ENCODE data around the gene ZNF488.
"Not testable (repeated sequence)": the region's sequence is repeated elsewhere in the genome, so short reads cannot be mapped to it uniquely, and the experiment has no call there.

Gene ZNF488

DNA sequence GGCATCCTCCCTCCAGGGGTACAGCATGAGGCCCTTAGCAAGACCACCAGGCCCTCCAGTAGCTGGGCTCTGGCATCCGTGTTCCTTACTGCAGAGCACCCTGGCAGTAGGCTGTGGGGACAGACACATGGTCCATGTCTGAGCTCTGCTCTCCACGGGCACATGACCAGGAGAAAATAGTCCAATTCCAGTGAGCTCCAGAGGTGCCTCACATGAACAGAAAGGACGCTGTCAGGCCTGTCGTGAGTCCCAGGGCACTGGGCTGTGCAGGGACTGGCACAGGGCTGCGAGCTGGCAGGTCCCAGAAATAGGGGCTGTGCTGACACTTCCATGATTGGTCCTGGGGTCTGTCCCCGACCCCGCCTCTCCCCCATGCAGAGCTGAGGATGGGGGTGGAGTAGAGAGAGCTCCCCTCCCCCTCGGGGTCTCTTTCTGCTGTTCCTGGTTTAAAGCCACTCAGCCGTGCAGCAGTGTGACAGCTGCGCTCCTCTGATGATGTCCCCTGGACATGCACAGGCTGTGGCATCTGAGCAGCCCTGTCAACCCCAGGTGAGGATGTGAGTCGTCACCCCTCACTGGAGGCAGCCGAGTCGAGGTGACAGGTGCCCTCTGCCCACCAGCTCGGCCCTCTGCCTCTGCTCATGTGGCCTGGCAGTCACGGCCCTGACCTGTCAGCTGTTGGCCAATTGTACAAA, 25.2 kb upstream of the ZNF488 start:
- no peak for DNase-seq

DNA sequence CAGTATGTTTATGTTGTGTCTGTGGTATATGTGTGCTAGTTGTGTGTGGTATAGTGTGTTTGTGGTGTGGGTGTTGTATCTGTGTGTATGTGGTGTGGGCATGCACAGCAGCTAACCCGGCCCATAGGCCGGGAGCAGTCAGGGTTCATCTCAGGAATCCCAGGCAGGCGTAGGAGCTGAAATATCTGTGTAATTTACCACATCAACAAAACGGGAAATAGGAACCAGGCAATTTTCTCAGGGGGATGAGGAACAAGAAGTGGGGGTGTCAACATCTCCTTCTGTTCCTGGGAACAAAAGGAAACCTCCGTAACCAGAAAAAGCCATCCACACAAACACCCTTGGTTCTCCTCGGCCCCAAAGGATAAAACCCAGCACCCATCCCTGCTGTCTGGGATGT, 24.5 kb upstream of the ZNF488 start:
- DNase-seq = no peak

DNA sequence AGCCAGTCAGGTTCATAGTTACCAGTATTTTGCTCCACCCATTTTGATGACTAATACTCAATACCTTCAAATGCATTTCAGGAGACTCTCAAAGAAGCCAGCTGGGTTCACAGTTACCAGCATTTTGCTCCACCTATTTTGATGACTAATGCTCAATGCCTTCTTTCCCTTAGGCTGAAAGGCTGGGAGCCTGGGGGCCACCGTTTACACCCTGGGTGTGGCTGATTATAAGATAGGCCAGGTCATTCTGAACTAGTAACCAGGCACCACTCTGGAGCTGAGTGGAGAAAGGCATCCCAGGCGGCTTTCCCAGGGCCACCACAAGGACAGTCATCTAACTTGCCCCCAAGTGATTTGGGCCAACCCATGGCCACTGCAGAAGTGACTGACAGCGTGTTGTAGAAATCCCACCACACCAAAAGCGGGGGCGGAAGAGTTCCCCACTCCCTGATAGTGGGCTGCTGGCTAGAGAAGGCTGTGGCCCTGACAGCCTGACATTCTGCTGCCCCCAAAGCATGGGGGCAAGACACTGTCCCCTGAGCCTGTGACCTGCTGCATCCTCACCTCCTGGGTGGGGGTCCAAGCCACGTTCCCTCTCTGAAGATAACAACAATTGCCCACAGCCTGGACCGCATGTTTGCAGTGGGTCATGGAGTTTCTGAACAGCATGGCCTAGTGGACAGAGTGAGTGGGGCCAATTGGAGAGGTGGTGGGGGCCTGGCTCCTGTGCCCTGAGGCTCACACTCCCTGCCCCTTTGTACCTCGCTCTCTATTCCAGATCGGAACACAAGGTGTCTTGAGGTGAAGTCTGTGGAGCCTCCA, 23.0 kb upstream of the ZNF488 start:
- DNase-seq = no peak

DNA sequence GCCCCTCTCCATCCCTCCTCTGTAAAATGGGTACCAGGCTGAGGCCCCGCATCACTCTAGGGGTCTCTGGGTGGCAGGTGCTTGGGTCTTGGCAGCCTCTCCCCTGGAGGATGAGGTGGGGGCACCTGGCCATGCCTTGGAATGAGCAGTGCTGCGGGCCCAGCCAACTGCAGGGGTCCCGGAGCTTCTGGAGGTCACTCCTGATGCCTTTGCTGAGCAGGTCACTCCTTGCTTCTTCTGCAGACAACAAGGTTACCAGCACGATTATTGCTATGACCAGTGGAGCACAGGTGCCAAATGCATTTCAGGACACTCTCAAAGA, 22.4 kb upstream of the ZNF488 start:
- DNase-seq = no peak

DNA sequence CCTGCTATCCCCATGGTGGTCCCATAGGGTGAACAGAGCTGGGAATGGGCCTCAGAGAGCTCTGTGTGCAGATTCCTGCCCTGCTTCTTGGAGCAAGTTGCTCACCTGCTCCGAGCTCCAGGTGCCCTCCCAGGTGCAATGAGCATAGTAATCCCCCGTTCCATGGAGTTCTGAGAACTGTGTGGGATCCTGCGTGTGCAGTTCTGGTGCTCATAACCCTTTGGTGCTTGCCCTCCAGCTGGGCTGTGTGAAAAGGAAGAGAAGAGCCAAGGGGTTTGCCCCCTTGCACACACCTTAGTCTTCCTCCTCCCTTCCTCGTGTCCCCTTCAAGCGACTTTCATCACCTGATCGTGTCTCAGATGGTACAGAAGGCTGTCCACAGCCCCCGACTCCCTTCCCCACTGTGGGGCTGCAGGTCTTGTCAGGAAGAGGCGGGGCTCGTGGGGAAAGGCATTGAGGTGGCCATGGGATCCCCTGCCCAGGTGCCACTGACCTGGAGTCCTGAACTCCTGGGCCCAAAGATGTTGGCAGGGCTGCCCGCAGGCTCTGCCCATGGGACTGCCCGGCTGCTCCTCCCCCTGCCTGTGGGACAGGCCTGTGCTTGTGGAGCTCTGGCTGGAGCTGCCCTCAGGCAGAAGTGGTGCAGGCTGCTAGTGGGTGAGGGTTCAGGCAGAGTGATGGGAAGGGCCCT, 21.9 kb upstream of the ZNF488 start:
- DNase-seq = no peak

DNA sequence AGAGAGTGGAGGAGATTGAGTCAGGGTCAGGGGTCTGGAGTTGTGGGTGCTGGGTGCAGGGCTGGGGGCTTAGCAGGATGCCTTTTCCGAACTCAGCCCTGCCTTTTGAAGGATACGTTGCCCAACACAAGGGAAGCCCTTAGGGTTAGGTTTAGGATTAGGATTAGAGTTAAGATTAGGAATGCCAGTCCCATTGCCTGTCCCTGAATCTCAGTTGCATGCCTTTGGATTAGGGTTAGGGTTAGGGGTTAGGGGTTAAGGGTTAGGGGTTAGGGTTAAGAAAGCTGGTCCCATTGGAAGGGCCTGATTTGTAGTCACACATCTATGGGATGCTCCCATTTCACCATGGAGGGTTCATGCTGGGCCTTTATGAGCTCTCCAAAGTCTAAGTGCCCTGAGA, 20.8 kb upstream of the ZNF488 start:
- DNase-seq = no peak

DNA sequence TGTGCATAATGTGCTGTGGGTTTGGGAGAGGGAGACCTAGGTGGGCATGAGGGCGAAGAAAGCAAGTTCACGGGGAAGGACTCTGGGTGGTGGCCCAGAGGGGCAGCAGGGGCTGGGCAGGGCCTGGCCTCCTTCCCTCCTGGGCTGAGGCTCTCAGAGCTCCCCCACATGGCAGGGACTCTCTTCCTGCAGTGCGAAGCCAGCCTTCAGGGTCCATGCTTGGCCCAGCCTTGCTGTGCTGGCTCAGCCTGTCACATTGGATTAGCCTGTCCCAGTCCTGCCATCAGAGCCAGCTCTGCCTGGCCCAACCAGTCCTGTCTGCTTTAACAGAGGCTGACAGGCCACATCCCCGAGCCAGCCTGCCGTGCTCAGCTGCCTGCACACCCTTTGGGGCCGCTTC, 20.4 kb upstream of the ZNF488 start:
- no peak for DNase-seq

DNA sequence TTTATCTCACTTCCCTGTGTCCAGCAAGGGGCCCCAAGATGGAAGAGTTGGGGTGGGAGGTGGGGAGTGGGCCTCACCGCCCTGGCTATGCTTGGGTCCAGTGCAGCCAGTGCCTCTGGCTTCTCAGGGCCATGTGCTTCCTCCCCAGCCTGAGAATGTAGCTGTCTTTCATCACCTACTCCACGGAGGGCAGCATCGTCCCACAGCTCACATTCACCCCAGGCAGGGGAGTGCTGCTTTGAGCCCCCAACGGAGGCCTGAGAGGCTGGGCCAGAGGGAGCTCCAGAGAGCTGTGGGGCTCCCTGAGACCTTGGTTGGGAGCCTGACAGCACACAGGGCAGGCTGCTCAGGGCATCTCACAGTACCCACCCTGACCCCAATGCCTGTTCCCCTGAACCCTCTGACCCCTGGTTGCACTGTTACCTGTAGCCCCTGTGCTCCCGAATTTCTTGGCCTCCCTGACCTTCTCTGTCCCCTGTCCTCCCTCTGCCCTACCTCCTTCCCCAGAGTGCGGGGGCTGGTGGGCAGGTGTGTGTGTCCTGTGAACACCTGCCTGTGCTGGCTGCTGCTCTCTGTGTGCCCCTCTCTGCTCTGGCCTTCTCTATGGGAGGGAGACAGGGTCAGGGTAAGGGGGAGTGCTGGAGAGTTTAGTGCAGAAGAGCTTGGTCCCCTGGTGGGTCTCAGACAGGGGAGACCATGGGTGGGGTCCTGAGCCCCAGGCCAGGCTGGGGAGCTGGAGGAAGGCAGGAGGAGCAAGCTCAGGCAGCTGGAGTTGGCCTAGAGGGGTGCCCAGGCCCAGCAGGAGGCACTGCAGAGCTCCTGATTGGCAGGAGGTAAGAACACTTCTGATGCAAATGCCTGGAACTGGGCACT, 19.6 kb upstream of the ZNF488 start:
- no peak for DNase-seq

DNA sequence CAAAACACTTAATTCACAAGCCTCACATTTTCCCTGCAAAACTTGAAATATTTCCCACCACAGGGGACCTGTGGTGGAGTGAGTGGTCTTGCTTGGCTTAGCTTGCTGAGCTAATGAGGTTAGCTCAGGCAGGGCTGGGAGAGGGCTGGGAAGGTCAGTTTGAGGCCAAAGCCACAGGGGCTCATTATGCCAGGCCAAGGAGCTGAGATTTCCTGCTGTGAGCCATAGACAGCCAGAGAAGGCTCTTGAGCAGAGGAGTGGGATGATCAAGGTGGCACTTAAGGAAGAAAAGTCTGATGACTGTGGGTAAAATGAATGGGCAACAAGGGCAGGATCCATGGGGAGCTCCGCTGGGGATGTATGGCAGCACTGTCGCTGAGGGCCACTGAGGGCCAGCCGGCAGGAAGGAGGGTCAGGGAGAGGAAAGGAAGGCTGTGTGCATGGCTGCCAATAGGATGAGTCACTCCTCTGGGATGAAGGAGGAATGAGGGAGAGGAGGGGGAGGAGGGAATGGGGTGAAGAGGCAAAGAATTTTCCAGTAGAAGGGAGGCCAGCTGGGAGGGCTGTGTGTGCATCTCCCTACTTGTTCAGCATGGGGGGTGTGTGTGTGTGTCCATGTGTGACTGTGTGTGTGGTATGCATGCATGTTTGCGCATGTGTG, 18.7 kb upstream of the ZNF488 start:
- no peak for DNase-seq

DNA sequence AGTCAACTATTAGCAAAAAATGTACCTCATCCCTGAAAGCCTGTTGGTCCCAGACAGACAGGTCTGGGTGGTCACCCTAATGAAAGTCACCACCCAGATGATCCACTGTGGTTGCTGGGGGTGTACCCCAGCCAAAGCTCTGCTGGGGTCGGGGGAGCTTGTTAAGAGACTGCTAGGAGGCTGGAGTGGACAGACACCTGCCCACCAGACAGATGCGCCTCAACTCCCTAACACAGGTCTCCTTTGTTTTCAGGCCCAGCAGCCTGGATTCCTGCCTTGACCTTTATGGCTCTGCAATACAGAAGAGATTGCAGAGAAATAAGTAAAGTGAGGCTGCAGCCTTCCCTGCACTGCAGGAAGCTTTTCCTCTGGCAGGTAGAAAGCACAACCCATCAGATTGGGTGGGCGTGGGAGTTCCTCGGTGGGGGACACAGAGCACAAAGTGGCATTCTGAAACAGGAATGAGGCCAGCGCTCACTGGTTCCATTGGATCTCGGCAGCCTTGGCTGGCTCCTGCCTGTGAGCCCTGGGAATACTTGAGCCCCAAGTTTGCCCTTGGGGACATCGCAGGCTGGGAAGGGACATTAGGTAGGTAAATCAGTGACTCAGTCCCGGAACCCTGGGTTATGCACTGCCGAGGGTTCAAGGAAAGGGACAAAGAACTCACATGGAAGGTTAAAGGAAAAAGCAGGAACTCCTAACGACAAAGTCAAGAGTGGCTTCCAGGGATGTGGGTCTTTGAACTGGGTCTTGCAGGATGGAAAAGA, 18.0 kb upstream of the ZNF488 start:
- DNase-seq = no peak

DNA sequence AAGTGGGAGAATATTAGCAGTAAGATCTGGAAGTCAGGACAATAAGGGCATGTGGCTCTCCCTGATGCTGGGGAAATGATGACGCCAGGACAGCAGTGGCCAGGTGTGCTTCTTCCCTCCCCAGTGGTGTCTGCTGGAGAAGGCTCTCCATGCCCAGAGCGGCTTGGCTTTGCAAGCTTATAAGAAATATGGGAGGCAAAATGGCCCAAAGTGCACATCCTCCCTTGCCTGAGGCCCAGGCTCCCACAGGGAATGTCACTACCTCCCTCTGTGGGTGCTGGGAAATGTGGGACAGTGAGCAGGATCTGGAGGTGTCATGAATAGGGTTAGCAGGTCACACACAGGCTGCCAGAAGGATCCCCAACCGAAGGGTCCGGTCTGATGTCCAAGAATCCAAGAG, 17.1 kb upstream of the ZNF488 start:
- DNase-seq = no peak

DNA sequence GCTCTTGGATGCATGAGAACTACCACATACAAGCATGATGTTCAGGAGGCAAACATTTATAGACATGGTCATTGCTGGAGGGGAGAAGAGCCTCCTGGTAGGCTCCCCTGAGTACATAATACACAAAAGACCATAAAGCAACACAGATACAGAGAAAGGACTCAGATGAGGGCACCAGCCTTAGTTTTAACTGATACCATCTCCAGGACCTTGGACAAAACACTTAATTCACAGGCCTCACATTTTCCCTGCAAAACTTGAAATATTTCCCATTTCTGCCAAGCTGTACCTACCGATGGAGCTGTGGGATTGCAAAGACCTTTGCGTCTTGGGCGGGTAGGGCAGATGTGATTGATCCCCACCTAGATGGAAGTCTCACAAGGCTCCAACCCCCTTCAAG, 16.7 kb upstream of the ZNF488 start:
- no peak for DNase-seq

DNA sequence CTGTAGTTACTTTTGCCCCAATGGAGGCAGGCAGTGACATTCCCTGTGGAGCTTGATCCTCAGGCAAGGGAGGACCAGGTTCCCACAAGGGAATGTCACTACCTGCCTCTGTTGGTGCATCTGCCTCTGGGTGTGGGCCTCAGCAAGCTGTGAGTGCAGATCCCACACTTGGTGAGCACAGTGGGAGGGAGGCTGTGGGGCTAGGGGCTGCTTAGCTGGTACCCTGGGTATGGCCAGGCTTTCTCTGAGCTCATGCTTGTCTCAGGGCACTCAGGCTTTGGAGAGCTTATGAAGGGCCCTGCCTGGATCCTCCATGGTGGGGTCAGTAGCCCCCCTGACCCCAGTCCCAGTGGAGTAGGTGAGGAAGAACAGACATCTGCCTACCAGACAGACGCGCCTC, 16.2 kb upstream of the ZNF488 start:
- DNase-seq = no peak

DNA sequence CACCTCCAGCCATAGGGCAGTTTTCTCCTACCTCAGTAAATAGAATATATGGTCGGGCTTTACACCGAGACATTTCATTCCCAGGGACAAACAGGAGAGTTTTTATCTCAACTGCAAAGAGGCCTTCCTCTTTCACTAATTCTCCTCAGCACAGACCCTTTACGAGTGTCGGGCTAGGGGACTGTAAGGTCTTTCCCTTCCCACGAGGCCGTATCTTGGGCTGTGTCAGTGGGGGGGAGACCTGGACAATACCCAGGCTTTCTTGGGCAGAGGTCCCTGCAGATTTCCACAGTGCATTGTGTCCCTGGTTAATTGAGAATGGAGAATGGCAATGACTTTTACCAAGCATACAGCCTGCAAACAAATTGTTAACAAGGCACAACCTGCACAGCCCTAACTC, 13.2 kb upstream of the ZNF488 start:
- no peak for DNase-seq

DNA sequence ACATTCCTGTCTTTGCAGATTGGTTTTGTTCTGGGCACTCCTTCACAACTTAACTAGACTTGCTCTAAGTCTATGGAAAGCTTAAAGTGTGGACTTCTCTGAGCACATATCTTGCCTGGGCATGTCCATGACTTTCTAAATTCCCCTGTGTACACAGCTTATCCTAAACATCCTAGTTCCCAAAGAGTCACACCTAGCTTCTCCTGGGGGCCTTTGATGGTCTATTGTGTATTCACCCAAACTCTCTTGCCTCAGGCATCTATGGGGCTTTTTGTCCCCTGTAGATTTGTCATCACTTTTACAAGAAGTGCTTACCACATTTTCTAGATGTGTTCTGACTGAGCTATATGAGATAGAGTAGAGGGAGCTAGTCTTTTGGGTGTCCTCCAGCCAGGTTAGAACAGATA, 12.2 kb upstream of the ZNF488 start:
- no peak for DNase-seq

DNA sequence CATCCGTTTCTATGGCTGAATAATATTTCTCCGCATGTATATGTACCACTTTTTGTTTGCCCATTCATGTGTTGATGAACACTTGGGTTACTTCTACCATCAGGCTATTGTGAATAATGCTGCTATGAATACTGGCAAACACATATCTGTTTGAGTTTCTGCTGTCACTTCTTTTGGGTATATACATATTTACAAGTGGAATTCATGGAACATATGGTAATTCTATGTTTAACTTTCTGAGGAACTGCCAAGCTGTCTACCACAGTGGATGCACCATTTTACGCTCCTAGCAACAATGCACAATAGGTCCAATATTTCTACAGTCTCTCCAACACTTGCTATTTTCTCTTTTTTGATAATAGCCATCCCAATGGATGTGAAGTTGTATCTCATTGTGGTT, 5.5 kb upstream of the ZNF488 start:
- no peak for DNase-seq

DNA sequence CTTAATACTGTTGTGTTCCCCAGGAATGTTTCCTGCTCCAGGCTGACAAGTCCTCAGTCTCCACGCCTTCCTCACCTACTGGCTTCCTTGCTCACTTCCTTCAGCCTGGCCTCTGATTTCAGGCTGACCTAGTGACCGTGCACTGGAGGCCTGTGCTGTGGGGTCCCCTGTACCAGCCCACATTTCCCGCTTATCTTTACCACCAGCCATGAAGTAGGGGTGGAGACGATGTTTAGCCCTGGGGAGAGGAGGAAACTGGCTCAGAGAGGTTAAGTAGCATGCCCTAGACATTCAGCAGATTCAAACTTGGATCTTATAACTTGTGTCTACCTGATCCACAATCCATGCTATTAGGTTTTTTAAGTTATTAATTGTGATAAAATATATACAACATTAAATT, 4.8 kb upstream of the ZNF488 start:
- no peak for DNase-seq

DNA sequence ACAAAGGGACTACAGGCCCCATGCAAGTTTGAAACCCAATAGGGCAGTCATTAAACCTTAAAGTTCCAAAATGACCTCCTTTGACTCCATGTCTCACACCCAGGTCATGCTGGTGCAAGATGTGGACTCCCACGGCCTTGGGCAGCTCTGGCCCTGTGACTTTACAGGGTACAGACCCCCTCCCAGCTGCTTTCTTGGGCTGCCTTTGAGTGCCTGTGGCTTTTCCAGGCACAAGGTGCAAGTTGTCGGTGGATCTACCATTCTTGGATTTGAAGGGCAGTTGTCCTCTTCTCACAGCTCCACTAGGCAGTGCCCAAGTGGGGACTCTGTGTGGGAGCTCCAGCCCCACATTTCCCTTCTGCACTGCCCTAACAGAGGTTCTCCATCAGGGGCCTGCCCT, 2.0 kb upstream of the ZNF488 start:
- DNase-seq = not testable (repeated sequence)

DNA sequence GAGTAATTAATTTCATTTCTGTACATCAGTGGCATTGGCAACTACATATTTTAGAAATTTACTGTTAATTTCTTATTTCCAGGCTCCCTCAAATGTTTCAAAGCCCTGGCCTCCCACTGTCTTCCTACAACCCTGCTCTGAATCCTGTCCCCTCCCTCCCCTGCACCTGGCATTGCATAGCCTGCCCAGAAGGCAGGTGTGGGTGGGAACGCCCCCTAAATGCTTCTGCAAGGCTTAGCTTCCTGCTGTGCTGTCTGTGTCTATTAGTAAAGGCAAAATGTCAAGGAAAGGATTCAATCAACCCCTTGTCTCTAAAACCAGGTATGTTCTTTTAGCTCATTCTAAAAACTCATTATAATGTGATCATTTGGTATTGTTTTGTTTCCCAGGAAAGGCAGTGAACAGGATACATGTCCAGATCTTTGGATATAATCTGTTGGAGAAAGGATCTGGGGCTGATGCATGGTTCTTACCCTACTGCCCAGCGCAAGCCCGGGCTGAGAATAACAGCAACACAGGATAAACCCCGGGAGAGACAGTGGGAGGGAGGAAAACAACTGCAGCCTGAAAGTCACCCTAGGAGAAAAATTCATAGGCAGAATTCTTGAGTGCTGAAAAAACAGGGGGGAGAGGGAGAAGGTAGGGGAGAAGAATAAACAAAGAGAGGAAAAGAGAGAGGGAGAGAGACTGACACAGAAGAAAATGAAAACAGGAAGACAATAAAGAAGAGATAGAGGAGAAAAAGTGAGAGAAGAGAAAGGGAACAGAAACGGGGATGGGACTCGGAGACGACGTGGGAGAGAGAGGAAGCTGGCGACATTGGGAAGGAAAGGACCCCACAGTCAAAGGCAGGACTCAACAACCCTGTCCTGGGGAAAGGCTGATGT, 589 bp downstream of the ZNF488 start:
- no peak for DNase-seq

DNA sequence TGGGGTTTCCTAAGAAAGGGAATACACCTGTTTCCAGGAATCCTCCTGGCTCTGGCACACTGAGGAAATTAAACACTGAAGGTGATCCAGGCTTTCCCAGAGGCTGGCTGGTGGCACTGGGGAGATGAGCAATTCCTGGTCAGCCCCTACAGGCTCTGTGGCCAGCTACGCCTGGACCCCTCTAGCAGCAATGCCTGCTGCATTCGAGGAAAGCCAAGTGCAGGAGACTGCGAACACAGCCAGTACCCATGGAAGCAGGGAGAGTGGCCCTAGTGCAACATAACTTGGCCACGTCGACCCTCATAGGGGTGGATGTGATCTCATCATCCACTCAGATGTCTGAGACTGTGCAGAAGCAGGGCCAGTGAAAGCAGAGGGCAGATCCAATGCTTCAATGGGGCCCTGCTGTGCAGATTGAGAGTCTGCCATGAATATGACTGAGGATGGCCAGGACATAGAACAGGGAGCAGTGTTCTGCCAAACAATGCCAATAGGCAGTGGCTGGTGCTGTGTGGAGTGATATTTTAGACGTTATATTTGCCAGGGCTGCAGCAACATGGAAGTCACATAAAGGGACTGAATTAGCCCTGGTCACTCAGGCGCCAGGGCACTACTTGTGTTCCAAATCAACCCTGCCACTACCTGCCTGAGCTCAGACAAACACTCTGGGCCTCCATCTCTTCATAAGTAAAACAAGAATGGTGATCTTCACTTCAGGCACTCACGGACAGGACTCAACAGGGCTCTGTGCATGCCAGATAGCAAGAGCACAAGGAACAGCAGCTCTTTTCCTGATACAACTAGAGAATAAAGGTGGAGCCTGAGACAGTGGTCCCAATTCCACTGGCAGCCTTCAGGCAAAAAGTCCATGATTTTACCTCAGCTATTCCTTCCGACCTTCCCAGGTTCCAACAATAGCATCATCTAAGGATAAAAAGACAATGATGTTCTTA, 2.4 kb downstream of the ZNF488 start:
- no peak for DNase-seq

Measured in stimulated activated naive CD4-positive, alpha-beta T cell treated with Interleukin-2 at 50 U/mL for 16 hours (primary cell).